Muscle layer of colon (tissue), 2 donors: ENCODE results near the gene MEG3.

Experiments
- H3K27ac ChIP-seq: one replicate; pipeline ENCODE4 v1.7.0; 2013; ENCODE audit warnings: low read depth, mild to moderate bottlenecking, low read length, moderate library complexity
- H3K27me3 ChIP-seq, 2 donors: one replicate each; pipeline ENCODE4 v1.7.0; 2013; ENCODE audit warnings: low read length in 2 of 2, mild to moderate bottlenecking in 2 of 2; ENCODE audit not compliant: insufficient read depth in 2 of 2, control insufficient read depth in 1 of 2
- H3K36me3 ChIP-seq: one replicate; pipeline ENCODE4 v1.7.0; 2013; ENCODE audit warnings: mild to moderate bottlenecking, low read length; ENCODE audit not compliant: insufficient read depth
- H3K4me1 ChIP-seq: one replicate; pipeline ENCODE4 v1.7.0; 2013; ENCODE audit warnings: mild to moderate bottlenecking, low read length; ENCODE audit not compliant: insufficient read depth
- H3K4me3 ChIP-seq, 2 donors: one replicate each; pipeline ENCODE4 v1.7.0; 2013; ENCODE audit warnings: low read length in 2 of 2, low read depth in 1 of 2, mild to moderate bottlenecking in 1 of 2, moderate library complexity in 1 of 2
- H3K9ac ChIP-seq: one replicate; pipeline ENCODE4 v1.7.0; 2013; ENCODE audit warnings: low read length
- H3K9me3 ChIP-seq: one replicate; pipeline ENCODE4 v1.7.0; 2013; ENCODE audit warnings: mild to moderate bottlenecking, low read length
- donor health status: abdominal sarcoma.
- donor health status: Adenocarcinoma of cecum.

The MEG3 gene

GRCh38 chr14:100804138-100804537, 21.8 kb upstream of the MEG3 start:
- H3K4me1 ChIP-seq: no peaks in the 10 kb centered on the region
- H3K4me3 ChIP-seq: no peak overlapping the region
- no peak overlapping the region for H3K9ac ChIP-seq
- peaks cover 11% of the 10 kb centered on the region for H3K9me3 ChIP-seq
- no peak overlapping the region for H3K27ac ChIP-seq
- H3K36me3 ChIP-seq: no peaks in the 10 kb centered on the region
- no peaks in the 10 kb centered on the region for H3K27me3 ChIP-seq

- Histone ChIP-seq H3K27me3 (no peaks in the 10 kb centered on the region), H3K4me3 (no peak overlapping the region), H3K36me3 (no peaks in the 10 kb centered on the region), H3K27ac (no peak overlapping the region), H3K9ac (no peak overlapping the region), H3K9me3 (peaks cover 13% of the 10 kb centered on the region), H3K4me1 (no peaks in the 10 kb centered on the region)
These were observed 21.2 kb upstream of the MEG3 start for GRCh38 chr14:100804558-100805309.

GRCh38 chr14:100806386-100806785, 19.5 kb upstream of the MEG3 start:
- Histone ChIP-seq H3K4me1 (no peaks in the 10 kb centered on the region), H3K36me3 (no peaks in the 10 kb centered on the region), H3K27ac (no peak overlapping the region), H3K4me3 (no peak overlapping the region), H3K9me3 (peaks cover 13% of the 10 kb centered on the region), H3K27me3 (no peaks in the 10 kb centered on the region), H3K9ac (no peak overlapping the region)

- Histone ChIP-seq H3K9ac (no peak overlapping the region), H3K27ac (no peak overlapping the region), H3K9me3 (peaks cover 13% of the 10 kb centered on the region), H3K4me3 (no peak overlapping the region), H3K4me1 (no peaks in the 10 kb centered on the region), H3K27me3 (no peaks in the 10 kb centered on the region), H3K36me3 (no peaks in the 10 kb centered on the region)
These were observed 18.4 kb upstream of the MEG3 start for GRCh38 chr14:100807496-100807895.

- Histone ChIP-seq H3K9me3 (peaks cover 13% of the 10 kb centered on the region), H3K9ac (no peak overlapping the region), H3K27ac (no peak overlapping the region), H3K4me3 (no peak overlapping the region), H3K36me3 (no peaks in the 10 kb centered on the region), H3K4me1 (no peaks in the 10 kb centered on the region), H3K27me3 (no peaks in the 10 kb centered on the region)
These were observed 17.8 kb upstream of the MEG3 start for GRCh38 chr14:100807979-100808734.

- Histone ChIP-seq H3K9ac (no peak overlapping the region), H3K4me3 (no peak overlapping the region), H3K27ac (no peak overlapping the region), H3K9me3 (peaks cover 13% of the 10 kb centered on the region), H3K36me3 (no peaks in the 10 kb centered on the region), H3K27me3 (no peaks in the 10 kb centered on the region), H3K4me1 (no peaks in the 10 kb centered on the region)
These were observed 15.5 kb upstream of the MEG3 start for GRCh38 chr14:100810435-100810834.

- no peaks in the 10 kb centered on the region for H3K36me3 ChIP-seq
- no peak overlapping the region for H3K4me3 ChIP-seq
- H3K9me3 ChIP-seq: peaks cover 13% of the 10 kb centered on the region
- no peak overlapping the region for H3K27ac ChIP-seq
- H3K9ac ChIP-seq: no peak overlapping the region
- no peaks in the 10 kb centered on the region for H3K4me1 ChIP-seq
- no peaks in the 10 kb centered on the region for H3K27me3 ChIP-seq
These were observed 15.0 kb upstream of the MEG3 start for GRCh38 chr14:100810861-100811461.

GRCh38 chr14:100813291-100813690, 12.6 kb upstream of the MEG3 start:
- H3K27ac ChIP-seq: no peak overlapping the region
- no peaks in the 10 kb centered on the region for H3K4me1 ChIP-seq
- H3K9ac ChIP-seq: no peak overlapping the region
- no peaks in the 10 kb centered on the region for H3K27me3 ChIP-seq
- H3K36me3 ChIP-seq: no peaks in the 10 kb centered on the region
- H3K9me3 ChIP-seq: peaks cover 10% of the 10 kb centered on the region
- H3K4me3 ChIP-seq: no peak overlapping the region

GRCh38 chr14:100815478-100816285, 10.2 kb upstream of the MEG3 start:
- Histone ChIP-seq H3K36me3 (no peaks in the 10 kb centered on the region), H3K4me1 (no peaks in the 10 kb centered on the region), H3K4me3 (no peak overlapping the region), H3K9me3 (no peaks in the 10 kb centered on the region), H3K27ac (no peak overlapping the region), H3K27me3 (no peaks in the 10 kb centered on the region), H3K9ac (no peak overlapping the region)

GRCh38 chr14:100816286-100816949, 9.5 kb upstream of the MEG3 start:
- H3K27me3 ChIP-seq: no peaks in the 10 kb centered on the region
- H3K9ac ChIP-seq: no peak overlapping the region
- H3K27ac ChIP-seq: no peak overlapping the region
- H3K9me3 ChIP-seq: no peaks in the 10 kb centered on the region
- no peaks in the 10 kb centered on the region for H3K36me3 ChIP-seq
- no peaks in the 10 kb centered on the region for H3K4me1 ChIP-seq
- H3K4me3 ChIP-seq: no peak overlapping the region
